Gastrocnemius medialis (tissue), 4 donors: Measurements from ENCODE around the gene DCC.

ENCODE experiments used
- CTCF ChIP-seq, 5 experiments: fragments of 450-650 bp in 3 of 5; fragments of 200-600 bp in 2 of 5; sonication (generic) in 2 of 5; IDR thresholded peaks in 4 of 5; conservative IDR thresholded peaks in 1 of 5; 1 replicate in 4 of 5; 2 replicates in 1 of 5; pipeline ENCODE4 v1.5.1; 2016 to 2019; ENCODE audit warnings: antibody characterized with exemption in 5 of 5, mild to moderate bottlenecking in 3 of 5, moderate library complexity in 3 of 5
- POLR2A ChIP-seq, 2 donors: fragments of 450-650 bp; IDR thresholded peaks; one replicate each; pipeline ENCODE4 v1.6.1; 2017; ENCODE audit warnings: antibody characterized with exemption in 2 of 2, mild to moderate bottlenecking in 2 of 2, moderate library complexity in 2 of 2

- no peak for TF ChIP-seq CTCF (IDR thresholded peaks at IDR 0.05 in 4 of 5, conservative IDR thresholded peaks at IDR 0.05 in 1 of 5)
- no peak for TF ChIP-seq POLR2A (IDR thresholded peaks at IDR 0.05)
Measured at GRCh38 chr18:52577795-52578194, 237.8 kb downstream of the DCC start.
